NCI-H2196 (cell line): ENCODE results near the gene KRTAP25-1.

Experiments
- DNase-seq: peaks from one replicate; lab custom pipeline; 2025; ENCODE audit not compliant: unreplicated experiment; lab: John Stamatoyannopoulos, UW

The KRTAP25-1 gene

GRCh38 chr21:30289215-30289614, at the start of gene KRTAP25-1:
KRTAP25-1 (minus strand) TSS chr21:30289514; CDS start chr21:30289490, 24 bp downstream.
- DNase-seq = no peak

- DNase-seq = no peak
Observed at GRCh38 chr21:30338717-30339116, 49.4 kb upstream of the KRTAP25-1 start.

GRCh38 chr21:30337772-30338171, 48.5 kb upstream of the KRTAP25-1 start:
- DNase-seq = no peak

- DNase-seq = no peak
Observed at GRCh38 chr21:30337276-30337744, 48.0 kb upstream of the KRTAP25-1 start, which contains the start of gene KRTAP27-1. KRTAP27-1 (minus strand) TSS chr21:30337694; CDS start chr21:30337668, 26 bp downstream.

- no peak for DNase-seq
Observed at GRCh38 chr21:30336596-30336995, 47.3 kb upstream of the KRTAP25-1 start.

GRCh38 chr21:30333736-30334135, 44.4 kb upstream of the KRTAP25-1 start:
- DNase-seq = no peak

- DNase-seq = no peak
Observed at GRCh38 chr21:30332681-30333080, 43.4 kb upstream of the KRTAP25-1 start.

- no peak for DNase-seq
Observed at GRCh38 chr21:30329203-30329875, 40.0 kb upstream of the KRTAP25-1 start.

GRCh38 chr21:30326390-30326789, 37.1 kb upstream of the KRTAP25-1 start:
- no peak for DNase-seq

GRCh38 chr21:30320215-30320614, 30.9 kb upstream of the KRTAP25-1 start, which contains the start of gene KRTAP26-1:
KRTAP26-1 (minus strand) TSS chr21:30320315; CDS start chr21:30320035, 280 bp downstream.
- DNase-seq = no peak

GRCh38 chr21:30315701-30316100, 26.4 kb upstream of the KRTAP25-1 start:
- DNase-seq = no peak

GRCh38 chr21:30306884-30307283, 17.6 kb upstream of the KRTAP25-1 start:
- no peak for DNase-seq

GRCh38 chr21:30305136-30305535, 15.8 kb upstream of the KRTAP25-1 start:
- DNase-seq = no peak

- no peak for DNase-seq
Observed at GRCh38 chr21:30282850-30283249, 6.5 kb downstream of the KRTAP25-1 start, which contains the start of gene KRTAP24-1. KRTAP24-1 (minus strand) TSS chr21:30282950; CDS start chr21:30282932, 18 bp downstream.

- no peak for DNase-seq
Observed at GRCh38 chr21:30271611-30272010, 17.7 kb downstream of the KRTAP25-1 start.

- no peak for DNase-seq
Observed at GRCh38 chr21:30271156-30271555, 18.2 kb downstream of the KRTAP25-1 start.

GRCh38 chr21:30269803-30270530, 19.3 kb downstream of the KRTAP25-1 start:
- DNase-seq = no peak

GRCh38 chr21:30268608-30269197, 20.6 kb downstream of the KRTAP25-1 start:
- no peak for DNase-seq

- DNase-seq = no peak
Observed at GRCh38 chr21:30257773-30258172, 31.5 kb downstream of the KRTAP25-1 start.

GRCh38 chr21:30256100-30256499, 33.2 kb downstream of the KRTAP25-1 start:
- no peak for DNase-seq

GRCh38 chr21:30255679-30256078, 33.6 kb downstream of the KRTAP25-1 start:
- DNase-seq = no peak

GRCh38 chr21:30251781-30252180, 37.5 kb downstream of the KRTAP25-1 start:
- no peak for DNase-seq
